ENCODE measurements around the gene UBE3A.

DNA sequence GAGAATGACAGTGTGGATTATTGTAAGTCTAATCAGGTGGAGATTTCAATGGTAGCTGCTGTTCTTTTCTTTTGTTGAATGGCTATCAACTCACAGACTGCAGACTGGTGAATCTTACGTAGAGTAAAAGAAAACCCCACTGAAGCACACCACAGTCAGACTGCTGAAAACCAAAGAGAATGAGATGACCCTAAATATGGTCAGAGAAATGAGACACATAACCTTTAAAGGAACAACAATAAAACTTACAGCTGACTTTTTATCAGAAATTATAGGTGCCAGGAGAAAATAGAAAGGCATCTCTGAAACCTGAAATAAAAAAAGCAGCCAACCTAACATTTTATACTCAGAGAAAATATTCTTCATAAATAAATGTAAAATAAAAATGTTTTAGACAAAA is 12.7 kb upstream of the UBE3A start:
- TF ChIP-seq CTCF (IDR thresholded peaks at IDR 0.05) (no peak), POLR2AphosphoS5 (IDR thresholded peaks at IDR 0.05; ENCODE audit: low read depth, low read length) (no peak)

Measured in Panc1 (cell line).